ENCODE measurements around the gene TLK2. TPM values are rescaled to one million over a fixed set of nuclear protein-coding genes. Genes with fewer than 3 reads are reported as not detected.
"Not testable (repeated sequence)": the region's sequence is repeated elsewhere in the genome, so short reads cannot be mapped to it uniquely, and the experiment has no call there.

Gene TLK2
- total RNA-seq, 1 donor from 2014 or later: 57.0 TPM

DNA sequence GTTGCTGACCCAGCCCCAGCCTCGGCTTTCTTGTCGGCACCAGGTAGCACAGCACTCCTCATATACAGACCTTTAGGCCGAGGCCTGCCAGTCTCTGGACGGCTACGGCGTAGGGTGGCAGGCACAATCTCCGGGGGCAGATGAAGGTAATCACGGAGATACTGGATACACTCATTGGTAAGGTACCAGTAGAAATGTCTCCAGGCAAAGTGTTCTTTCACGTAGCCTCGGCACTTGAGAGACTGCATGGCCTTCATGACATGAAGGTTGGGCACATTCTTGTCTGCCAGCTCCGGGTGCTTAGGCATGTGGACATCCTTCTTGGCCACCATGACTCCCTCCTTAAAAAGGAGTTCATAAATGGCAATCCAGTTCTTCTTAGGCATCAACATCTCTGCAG, 37.8 kb downstream of the TLK2 start:
- H3K27me3 Mint-ChIP-seq; H3K4me1 Mint-ChIP-seq; ATAC-seq (ENCODE audit: low read depth); H3K27ac Mint-ChIP-seq; CTCF ChIA-PET; intact Hi-C loops (cut with micrococcal nuclease); H3K4me3 Mint-ChIP-seq; POLR2A ChIA-PET; DNase-seq; H3K9me3 Mint-ChIP-seq: not testable (repeated sequence)
- peaks cover 25% of the 10 kb centered on the region for H3K36me3 Mint-ChIP-seq (ENCODE audit: low read depth)

DNA sequence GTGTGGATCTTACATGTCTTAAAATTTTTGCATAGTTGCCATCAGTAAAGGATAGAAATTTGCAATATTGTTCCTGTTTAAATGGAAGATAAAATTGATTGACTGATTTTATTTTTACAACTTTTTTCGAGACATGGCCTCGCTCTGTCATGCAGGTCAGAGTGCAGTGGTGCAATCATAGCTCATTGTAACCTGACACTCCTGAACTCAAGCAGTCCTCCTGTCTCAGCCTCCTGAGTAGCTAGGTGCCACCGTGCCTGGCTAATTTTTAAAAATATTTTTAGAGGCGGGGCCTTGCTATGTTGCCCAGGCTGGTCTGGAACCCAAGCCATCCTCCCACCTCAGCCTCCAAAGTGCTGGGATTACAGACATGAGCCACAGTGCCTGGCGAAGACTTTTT, 42.7 kb downstream of the TLK2 start:
- intact Hi-C loops (cut with micrococcal nuclease); CTCF ChIA-PET; H3K9me3 Mint-ChIP-seq; H3K27ac Mint-ChIP-seq; DNase-seq; H3K4me3 Mint-ChIP-seq; POLR2A ChIA-PET; H3K27me3 Mint-ChIP-seq; H3K4me1 Mint-ChIP-seq; ATAC-seq (ENCODE audit: low read depth): not testable (repeated sequence)
- peaks cover 44% of the 10 kb centered on the region for H3K36me3 Mint-ChIP-seq (ENCODE audit: low read depth)

DNA sequence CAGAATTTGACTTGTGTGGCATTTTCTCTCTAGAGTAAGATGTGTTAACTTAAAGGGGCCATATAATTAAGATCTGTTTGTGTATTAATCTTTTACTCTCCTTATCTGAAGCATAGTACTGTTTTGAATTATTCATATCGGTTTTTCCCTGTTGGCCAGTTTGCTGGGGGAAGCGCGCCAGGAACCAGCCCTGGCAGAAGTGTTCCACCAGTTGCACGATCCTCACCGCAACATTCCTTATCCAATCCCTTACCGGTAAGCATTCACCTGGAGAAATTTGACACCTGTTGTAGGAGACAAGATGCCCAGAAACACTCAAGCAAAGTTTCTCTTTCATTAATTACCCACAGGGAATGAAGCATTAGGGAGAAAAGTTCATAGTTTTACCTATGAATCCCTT, 45.5 kb downstream of the TLK2 start:
- not testable (repeated sequence) for ATAC-seq (ENCODE audit: low read depth)
- peaks cover 58% of the 10 kb centered on the region for H3K36me3 Mint-ChIP-seq (ENCODE audit: low read depth)

DNA sequence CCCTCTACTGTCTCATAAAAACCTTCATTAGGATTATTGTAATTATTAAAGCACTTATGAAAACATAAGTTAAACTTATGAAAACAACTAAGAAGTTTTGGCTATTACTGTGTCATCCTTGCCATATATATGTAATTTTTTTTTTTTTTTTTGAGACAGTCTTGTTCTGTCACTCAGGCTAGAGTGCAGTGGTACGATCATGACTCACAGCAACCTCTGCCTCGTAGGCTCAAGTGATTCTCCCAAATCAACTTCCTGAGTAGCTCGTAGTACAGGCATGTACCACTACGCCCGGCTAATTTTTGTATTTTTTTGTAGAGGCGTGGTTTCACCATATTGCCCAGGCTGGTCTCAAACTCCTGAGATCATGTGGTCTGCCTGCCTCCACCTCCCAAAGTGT, 46.7 kb downstream of the TLK2 start:
- H3K27ac Mint-ChIP-seq; ATAC-seq (ENCODE audit: low read depth); H3K9me3 Mint-ChIP-seq; H3K4me1 Mint-ChIP-seq; DNase-seq; CTCF ChIA-PET; H3K27me3 Mint-ChIP-seq; H3K4me3 Mint-ChIP-seq; POLR2A ChIA-PET; intact Hi-C loops (cut with micrococcal nuclease): not testable (repeated sequence)
- peaks cover 57% of the 10 kb centered on the region for H3K36me3 Mint-ChIP-seq (ENCODE audit: low read depth)

More for the DNA sequence above, 45.5 kb downstream of the TLK2 start:
- H3K9me3 Mint-ChIP-seq; H3K27ac Mint-ChIP-seq; intact Hi-C loops (cut with micrococcal nuclease); H3K4me1 Mint-ChIP-seq; H3K27me3 Mint-ChIP-seq; H3K4me3 Mint-ChIP-seq; CTCF ChIA-PET; DNase-seq; POLR2A ChIA-PET: not testable (repeated sequence)

DNA sequence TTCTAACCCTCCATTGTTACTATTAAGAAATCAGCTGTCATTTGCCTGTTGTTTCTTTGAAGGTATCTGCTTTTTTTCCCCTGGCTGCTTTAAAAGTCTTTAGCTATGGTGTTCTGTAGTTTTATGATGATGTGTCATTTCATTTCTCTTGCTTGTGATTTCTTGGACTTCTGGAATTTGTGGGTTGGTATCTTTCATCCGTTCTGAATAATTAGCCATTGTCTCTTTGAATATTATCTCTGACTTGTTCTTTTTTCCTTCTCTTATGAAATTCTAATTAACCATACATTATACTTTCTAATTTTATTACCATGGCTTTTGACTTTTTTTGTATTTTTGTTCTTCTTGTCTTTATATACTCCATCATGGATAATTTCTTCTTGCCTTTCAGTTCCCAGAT, 52.3 kb downstream of the TLK2 start:
- H3K27me3 Mint-ChIP-seq, H3K27ac Mint-ChIP-seq, POLR2A ChIA-PET: not testable (repeated sequence)

DNA sequence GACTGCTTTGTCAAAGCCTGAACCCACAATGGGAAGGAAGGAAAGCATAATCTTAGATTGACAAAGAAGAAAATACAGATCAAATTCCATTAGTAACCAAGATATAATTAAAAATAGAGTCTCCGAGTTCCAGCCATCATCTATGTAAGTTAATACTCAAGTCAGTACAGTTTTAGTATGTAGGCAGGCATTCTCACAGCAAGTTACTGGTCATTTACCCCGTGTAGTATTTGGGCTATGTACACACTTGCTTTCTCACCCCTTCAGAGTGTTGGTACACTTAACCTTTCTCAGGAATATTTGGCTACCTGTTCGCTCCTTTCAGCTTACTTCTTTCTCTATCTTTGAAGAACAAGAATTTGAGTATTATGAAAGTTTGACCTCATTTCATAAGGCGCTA, 57.9 kb downstream of the TLK2 start:
- POLR2A ChIA-PET; H3K27me3 Mint-ChIP-seq; intact Hi-C loops (cut with micrococcal nuclease); ATAC-seq (ENCODE audit: low read depth); H3K27ac Mint-ChIP-seq; CTCF ChIA-PET; H3K4me3 Mint-ChIP-seq; H3K9me3 Mint-ChIP-seq; H3K4me1 Mint-ChIP-seq; DNase-seq: not testable (repeated sequence)
- H3K36me3 Mint-ChIP-seq (ENCODE audit: low read depth): peaks cover 55% of the 10 kb centered on the region

More for the DNA sequence above, 52.3 kb downstream of the TLK2 start:
- H3K36me3 Mint-ChIP-seq (ENCODE audit: low read depth): peaks cover 50% of the 10 kb centered on the region
- intact Hi-C loops (cut with micrococcal nuclease); ATAC-seq (ENCODE audit: low read depth); H3K9me3 Mint-ChIP-seq; H3K4me1 Mint-ChIP-seq; CTCF ChIA-PET; H3K4me3 Mint-ChIP-seq; DNase-seq: not testable (repeated sequence)

DNA sequence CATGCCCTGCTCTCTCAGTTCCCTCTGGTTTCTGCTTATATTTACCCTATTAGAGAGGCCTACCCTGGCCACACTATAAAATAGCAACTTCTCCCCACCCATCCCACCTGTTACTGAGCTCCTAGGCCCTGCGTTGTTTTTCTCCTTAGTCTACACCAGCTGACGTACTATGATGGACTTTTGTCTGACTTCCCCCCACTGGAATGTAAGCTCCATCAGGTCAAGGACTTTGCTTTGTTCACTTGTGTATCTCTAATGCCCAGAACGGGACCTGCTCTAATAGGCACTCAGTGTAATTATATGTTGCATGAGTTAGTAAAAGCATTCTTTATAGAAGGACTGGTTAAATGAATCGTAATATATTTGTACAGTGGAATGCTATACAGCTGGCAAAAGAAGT, 62.4 kb downstream of the TLK2 start:
- CTCF ChIA-PET; DNase-seq; H3K27me3 Mint-ChIP-seq; H3K4me1 Mint-ChIP-seq; H3K27ac Mint-ChIP-seq; intact Hi-C loops (cut with micrococcal nuclease); H3K9me3 Mint-ChIP-seq; ATAC-seq (ENCODE audit: low read depth); POLR2A ChIA-PET; H3K4me3 Mint-ChIP-seq: not testable (repeated sequence)
- H3K36me3 Mint-ChIP-seq (ENCODE audit: low read depth): peaks cover 62% of the 10 kb centered on the region

DNA sequence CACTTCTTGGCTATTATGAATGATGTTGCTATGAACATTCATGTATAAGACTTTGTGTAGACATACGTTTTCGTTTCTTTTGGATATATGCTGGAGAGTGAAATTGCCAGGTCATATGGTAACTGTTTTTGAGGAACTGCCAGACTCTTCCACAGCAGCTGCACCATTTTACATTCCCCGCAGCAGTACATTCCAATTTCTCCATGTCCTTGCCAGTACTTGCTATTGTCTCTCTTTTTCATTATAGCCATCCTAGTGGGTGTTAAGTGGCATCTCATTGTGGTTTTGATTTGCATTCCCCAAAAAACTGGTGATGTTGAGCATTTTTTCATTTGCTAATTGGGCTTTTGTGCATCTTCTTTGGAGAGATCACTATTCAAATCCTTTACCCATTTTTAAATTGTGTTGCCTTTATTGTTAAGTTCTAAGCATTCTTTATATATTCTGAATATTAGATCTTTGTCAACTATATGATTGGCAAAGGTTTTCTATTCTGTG, 64.7 kb downstream of the TLK2 start:
- H3K36me3 Mint-ChIP-seq (ENCODE audit: low read depth): peaks cover 58% of the 10 kb centered on the region

DNA sequence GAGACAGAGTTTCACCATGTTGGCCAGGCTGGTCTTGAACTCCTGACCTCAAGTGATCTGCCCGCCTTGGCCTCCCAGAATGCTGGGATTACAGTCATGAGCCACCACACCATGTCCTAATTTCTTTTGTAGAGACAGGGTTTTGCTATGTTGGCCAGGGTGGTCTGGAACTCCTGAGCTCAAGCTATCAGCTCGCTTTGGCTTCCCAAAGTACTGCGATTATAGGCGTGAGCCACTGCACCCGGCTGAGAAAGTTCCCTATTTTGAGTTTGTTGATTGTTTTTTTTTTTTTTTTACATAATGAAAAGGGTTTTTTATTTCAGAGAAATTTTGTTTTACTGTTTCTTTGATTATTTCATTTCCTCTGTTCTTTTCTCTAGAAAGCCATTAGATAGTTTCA, 67.4 kb downstream of the TLK2 start:
- CTCF ChIA-PET; ATAC-seq (ENCODE audit: low read depth); H3K4me1 Mint-ChIP-seq; intact Hi-C loops (cut with micrococcal nuclease); H3K4me3 Mint-ChIP-seq; POLR2A ChIA-PET; DNase-seq; H3K9me3 Mint-ChIP-seq; H3K27me3 Mint-ChIP-seq; H3K27ac Mint-ChIP-seq: not testable (repeated sequence)
- peaks cover 43% of the 10 kb centered on the region for H3K36me3 Mint-ChIP-seq (ENCODE audit: low read depth)

More for the DNA sequence above, 64.7 kb downstream of the TLK2 start:
- H3K27ac Mint-ChIP-seq; H3K27me3 Mint-ChIP-seq; H3K4me3 Mint-ChIP-seq; POLR2A ChIA-PET; H3K4me1 Mint-ChIP-seq; H3K9me3 Mint-ChIP-seq; intact Hi-C loops (cut with micrococcal nuclease); DNase-seq; ATAC-seq (ENCODE audit: low read depth); CTCF ChIA-PET: not testable (repeated sequence)

All from activated B cell treated with CpG ODN at 0.5 μM for 24 hours (primary cell).